ENCODE measurements around the gene MAML3.

The MAML3 gene

DNA sequence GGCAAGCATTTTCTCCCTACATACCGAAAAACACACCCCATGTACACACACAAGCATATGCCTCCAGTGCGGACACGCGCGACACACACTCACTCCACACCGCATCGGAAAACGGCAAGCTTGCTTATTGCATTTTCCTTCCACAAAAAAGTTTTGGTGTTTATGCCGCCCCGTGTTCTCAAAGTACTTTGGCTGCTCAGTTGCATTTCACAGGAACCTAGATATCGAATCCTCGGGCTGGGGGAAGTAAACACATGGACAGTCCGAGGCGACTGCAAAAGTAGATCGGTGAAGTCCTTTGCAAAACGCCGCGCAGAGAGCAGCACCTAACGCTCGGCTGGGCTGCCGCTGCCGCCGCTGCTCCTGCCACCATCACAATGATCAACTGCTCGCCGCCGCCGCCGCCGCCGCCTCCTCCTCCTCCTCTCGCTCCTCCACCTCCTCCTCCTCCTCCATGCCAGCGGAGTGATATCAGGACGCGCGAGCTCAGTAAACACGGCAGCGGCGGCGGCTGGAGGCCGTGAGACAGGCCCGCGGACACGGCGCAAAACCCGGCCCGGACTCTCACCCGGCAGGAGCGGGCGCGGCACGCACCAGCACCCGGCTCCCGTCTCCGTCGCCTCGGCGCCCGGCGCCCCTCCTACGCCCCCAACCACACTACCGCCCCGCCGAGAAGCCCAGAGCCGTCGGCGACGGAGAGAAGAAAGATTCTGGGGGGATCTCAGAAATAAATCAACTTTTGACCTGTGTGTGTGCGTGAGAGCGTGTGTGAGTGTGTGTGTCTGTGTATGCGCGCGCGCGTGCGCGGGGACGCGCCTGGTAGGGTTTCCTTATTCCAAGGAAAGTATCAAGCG lies at the start of gene MAML3:
Gene MAML3, minus strand, starts transcription at position 467 of the 854 bp plus-strand sequence. CDS start 857 bp downstream, outside the sequence.
- DNase-seq (ENCODE audit: low read depth in 2 of 2): peak; percentile 77 to 80

DNA sequence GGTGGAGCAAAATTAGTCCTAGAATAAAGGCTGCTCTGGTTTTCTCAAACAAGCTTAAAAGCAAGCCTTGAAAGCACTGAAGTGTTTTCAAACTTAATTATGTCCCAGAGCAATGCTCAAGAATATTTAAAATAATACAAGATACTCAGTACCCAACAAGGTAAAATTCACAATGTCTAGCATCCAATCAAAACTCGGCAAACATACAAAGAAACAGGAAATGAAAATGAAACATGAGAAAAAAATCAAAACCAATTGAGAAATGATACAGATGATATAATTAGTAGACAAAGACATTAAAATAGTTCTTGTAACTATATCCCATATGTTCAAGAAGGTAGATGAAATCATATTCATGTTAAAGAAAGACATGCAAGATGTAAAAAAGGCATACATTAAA lies 45.0 kb upstream of the MAML3 start:
- DNase-seq (ENCODE audit: low read depth in 2 of 2): no peak

DNA sequence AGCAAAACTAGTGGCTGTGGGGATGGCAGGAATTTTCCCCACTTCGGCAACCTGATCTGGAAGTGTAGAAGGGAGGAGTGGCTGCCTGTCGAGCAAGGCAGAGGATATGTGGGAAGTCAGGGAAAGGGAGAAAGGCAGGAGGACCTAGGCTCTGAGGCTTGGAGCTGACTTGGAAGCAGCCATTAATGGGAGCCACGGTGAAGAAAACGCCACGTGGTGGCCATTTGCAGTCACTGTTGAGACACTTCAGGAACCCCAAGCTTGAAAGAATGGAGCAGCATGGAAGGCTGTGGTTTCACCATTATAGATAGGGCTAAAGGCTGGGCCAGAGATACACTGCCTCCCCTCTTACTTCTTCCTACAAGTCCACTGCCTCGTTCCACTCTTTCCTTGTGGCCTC lies 41.8 kb upstream of the MAML3 start:
- DNase-seq (ENCODE audit: low read depth in 2 of 2): no peak

DNA sequence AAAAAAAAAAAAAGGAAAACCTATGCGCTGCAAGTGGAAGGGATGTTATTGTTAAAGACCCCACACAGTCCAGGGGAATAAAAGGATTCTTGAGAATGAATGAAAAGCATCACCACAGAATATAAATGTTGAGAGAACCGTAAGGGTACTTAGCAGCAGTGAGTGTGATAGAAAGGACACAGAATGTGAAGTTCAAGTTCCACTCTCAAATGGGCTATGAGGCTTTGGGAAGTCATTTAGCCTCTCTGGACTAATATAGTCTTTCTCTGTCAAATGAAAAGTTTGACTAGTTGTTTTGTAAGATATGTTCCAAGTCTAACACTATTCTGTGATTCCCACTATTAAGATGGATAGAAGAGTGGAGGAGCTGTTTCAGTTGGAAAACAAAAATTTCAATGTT lies 35.8 kb upstream of the MAML3 start:
- DNase-seq (ENCODE audit: low read depth in 2 of 2): no peak

DNA sequence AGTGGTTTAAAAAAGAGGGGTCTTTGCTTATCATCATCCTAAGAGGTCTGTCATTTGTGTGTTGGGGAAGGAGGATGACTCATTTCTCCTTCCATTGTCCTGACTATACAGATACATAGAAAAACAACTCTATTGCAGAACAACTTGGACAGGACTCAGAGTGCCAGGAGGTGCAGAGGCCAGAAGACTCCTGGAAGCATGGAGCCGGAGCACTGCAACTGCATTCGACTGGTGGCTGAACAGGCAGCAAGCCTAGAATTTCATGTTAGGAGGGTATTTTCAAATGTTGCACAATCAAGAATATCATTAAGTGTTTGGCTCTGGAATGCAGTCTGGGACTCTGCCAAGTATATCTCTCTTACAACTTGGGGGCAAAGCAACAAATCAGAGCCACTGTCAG lies 35.0 kb upstream of the MAML3 start:
- DNase-seq (ENCODE audit: low read depth in 2 of 2): no peak

DNA sequence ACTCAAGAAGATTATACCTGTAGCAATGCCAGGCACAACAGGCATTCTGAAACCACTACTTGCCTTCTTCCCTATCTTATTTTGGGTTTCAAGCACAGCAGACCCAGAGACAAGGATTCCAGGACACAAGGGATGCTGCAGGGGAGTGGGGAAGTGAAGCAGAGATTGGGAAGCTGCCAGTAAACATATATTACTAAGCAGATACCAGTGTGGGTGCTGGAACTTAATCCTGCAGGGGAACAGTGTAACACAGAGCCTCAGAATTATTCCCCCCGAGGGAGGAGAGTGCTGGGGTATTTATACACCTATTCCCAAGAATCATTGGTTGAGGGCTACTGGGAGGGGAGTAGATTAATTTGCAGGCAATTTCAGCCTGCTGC lies 33.3 kb upstream of the MAML3 start:
- DNase-seq (ENCODE audit: low read depth in 2 of 2): no peak

DNA sequence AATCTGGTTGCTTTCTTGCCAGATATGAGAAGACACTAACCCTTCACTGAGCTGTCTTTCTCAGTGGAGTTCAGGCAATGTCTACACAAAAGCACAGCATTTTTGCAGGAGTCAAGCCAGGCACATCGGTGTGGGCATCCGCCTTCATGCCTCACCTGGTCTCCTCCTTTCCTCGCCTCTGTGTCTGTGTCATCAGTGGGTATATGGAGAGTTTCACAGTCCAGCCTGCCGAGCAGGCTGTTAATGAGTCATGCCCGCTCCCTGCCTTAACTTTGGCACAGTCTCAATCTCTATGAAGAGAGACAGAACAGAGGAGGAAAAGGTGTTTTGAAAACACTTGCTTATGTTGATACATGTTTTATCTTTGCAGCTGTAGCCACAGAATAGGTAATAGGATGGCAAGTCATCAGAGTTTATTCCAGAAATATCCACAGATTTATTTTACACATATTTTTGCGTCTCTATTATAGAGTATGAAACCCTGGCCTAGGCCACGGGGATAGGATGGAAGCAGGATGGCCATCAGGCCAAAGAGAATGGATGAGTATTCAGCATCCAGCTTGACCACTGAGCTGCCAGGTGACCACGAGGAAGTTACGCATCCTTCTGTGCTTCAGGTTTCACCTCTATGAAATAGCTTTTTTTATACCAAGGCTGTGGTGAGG lies 32.8 kb upstream of the MAML3 start:
- no peak for DNase-seq (ENCODE audit: low read depth in 2 of 2)

DNA sequence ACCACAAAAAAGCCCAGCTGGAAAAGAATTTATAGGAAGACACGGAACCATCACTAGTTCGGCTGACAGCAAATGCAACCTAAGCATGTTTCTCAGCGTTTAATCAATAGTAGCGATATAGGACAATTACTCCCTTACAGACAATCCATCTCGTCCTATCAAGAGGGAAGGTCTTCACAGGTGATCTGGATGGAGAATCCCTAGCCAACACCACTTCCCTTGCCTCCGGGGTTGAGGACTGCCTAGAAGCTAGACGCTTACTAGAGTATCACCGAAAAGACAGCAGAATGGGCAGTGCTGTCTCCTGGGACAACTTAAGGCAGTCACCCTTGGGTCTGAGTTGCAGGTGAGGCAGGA lies 32.1 kb upstream of the MAML3 start:
- DNase-seq (ENCODE audit: low read depth in 2 of 2): no peak

DNA sequence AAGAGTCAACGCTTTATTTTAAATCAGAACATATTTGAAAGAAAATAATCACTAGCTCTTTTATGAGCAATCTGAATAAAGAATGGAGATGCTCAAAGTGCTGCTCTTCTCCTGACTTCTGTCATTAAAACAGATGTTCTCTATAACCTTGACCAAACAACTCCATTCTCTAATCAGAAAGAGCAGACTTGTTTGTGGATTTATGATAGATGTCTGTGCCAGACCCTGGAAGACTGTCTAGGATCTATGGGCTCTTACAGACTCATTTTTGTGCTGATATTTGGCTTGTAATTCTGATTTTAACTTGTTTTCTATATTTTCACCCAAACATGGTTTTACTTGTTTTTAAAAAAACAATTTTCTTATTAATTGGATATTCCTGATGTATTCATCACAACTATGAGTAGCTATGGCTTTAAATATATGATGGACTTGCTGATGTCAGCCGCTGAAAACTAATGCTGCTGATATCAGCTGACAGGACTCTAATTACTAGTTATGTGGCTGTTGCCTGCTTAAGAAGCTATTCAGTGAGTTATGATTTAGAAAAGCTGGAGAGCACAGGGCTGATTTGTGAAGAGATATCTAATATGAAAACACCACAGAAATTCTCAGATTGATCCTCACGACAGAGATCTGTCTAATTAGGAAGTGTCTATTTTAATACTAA lies 31.6 kb upstream of the MAML3 start:
- no peak for DNase-seq (ENCODE audit: low read depth in 2 of 2)

DNA sequence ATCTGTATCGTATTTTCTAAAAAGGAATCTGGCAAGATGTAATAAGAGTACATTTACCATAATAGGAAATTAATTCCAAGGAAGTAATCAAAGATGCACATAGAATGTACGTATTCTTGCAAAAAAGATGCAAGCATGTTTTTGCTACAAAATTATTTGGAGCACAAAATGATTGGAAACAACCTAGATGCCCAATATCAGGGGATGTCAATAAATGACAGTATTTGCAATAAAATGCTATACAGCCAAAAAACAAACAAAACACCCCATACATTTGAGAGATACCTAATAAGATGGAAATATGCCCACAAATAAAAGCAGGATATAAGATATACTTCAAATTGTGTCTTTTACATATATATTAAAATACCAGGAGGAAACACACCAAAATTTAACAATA lies 29.3 kb upstream of the MAML3 start:
- DNase-seq (ENCODE audit: low read depth in 2 of 2): no peak

DNA sequence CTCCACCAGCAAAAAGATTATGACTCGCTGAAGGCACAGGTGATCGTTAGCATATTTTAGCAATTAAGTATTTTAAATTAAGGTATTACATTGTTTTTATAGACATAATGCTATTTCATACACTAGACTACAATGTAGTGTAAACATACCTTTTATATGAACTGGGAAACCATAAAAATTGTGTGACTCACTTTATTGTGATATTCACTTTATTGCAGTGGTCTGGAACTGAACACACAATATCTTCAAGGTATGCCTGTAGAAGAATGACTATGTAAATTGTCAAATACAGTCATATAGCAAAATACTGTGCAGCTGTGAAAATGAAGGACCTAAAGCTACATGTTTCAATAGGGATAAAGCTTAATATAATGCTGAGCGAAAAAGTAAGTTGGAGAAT lies 26.6 kb upstream of the MAML3 start:
- DNase-seq (ENCODE audit: low read depth in 2 of 2): no peak

DNA sequence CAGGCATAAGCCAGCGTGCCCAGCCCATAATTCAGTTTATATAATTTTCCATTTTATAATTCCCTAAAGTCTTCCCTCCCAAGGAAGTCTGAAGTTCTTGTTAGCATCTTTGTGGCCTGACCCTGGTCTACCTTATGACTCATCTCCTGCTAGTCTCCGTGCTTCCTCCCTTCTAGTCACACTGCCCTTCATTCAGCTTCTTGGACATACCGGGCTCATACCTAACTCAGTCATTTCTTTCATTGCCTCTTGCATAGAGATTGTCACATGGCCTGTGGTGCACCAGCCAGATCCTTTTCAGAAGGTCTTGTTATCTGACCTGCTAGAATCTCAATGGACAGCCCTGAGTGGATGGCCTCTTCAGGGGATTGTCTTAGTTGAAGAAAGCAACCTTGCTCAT lies 22.8 kb upstream of the MAML3 start:
- no peak for DNase-seq (ENCODE audit: low read depth in 2 of 2)

DNA sequence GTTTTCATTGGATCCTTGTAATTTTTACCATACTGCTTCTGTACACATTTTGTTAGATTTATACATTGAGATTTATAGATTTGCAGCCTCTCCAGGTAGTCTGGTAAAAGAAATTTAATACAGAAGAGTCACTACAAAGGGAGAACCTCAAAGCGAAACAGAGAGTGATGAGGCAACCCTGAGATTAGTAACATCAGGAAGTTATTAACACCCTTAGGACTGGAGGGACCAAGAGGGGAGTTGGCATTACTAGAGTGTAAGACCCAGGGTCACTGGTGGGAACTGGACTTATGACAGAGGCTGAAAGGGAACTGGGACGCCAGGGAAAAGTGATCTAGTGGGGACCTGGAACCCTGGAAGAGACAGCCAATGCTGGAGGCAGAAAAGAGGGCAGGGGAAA lies 20.6 kb upstream of the MAML3 start:
- DNase-seq (ENCODE audit: low read depth in 2 of 2): no peak

DNA sequence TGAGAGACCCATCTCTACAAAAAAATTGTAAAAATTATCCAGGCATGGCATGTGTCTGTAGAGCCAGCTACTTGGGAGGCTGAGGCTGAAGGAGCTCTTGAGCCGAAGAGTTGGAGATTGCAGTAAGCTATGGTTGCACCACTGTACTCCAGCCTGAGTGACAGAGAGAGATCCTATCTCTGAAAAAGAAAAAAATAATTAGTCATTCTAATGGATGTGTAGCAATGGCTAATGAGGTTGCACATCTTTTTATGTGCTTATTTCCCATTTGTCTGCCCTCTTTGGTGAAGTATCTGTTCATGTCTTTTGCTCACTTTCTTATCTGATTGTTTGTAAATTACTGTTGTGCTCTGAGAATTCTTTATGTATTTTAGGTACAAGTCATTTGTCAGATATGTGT lies 19.0 kb upstream of the MAML3 start:
- no peak for DNase-seq (ENCODE audit: low read depth in 2 of 2)

DNA sequence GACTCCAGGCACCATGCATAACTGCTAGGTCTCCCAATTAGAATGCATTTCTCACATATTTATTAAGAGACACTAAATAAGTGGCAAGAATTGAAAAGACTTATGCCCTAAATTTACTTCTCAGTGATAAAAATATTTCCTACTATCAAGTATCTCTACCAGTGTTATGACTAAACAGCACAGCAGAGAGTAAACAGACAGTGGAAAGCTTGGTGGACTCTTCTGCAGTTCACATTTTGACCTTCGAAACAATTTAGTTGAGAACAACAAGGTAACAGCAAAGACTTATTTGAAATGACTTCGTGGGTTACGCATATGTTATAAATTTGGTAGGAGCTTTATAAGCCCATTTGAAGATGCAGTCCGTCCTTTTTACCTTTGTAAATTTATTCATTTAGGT lies 16.3 kb upstream of the MAML3 start:
- no peak for DNase-seq (ENCODE audit: low read depth in 2 of 2)

DNA sequence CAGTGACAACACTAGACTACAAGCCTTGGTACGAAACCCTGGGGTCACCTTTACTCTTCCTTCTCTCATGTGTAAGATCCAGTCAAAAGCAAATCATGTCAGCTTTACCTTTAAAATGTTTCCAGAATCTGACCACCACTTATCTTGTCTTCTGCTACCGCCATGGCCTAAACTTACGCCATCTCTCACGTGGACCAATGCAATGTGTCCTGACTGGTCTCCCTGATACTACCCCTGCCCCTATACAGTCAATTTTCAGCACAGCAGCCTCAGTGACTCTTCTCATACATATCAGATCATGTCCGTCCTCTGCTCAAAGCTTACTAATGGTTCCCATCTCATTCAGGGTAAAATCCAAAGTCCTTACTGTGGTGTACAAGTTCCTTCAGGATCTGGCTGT lies 15.0 kb upstream of the MAML3 start:
- DNase-seq (ENCODE audit: low read depth in 2 of 2): no peak

DNA sequence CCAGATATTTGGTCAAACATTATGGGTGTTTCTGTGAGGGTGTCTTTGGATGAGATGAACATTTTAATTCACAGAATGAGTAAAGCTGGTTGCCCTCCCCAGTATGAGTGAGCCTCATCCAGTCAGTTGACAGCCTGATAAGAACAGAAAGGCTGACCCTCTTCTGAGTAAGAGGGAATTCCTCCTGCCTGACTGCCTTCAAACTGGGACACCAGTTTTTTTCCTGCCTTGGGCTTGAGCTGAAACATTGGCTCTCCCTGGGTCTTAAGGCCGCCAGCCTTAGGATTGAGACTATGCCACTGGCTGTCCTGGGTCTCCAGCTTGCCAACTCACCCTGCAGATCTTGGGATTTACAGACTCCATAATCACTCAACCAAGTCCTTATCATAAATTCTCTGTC lies 14.5 kb upstream of the MAML3 start:
- DNase-seq (ENCODE audit: low read depth in 2 of 2): no peak

DNA sequence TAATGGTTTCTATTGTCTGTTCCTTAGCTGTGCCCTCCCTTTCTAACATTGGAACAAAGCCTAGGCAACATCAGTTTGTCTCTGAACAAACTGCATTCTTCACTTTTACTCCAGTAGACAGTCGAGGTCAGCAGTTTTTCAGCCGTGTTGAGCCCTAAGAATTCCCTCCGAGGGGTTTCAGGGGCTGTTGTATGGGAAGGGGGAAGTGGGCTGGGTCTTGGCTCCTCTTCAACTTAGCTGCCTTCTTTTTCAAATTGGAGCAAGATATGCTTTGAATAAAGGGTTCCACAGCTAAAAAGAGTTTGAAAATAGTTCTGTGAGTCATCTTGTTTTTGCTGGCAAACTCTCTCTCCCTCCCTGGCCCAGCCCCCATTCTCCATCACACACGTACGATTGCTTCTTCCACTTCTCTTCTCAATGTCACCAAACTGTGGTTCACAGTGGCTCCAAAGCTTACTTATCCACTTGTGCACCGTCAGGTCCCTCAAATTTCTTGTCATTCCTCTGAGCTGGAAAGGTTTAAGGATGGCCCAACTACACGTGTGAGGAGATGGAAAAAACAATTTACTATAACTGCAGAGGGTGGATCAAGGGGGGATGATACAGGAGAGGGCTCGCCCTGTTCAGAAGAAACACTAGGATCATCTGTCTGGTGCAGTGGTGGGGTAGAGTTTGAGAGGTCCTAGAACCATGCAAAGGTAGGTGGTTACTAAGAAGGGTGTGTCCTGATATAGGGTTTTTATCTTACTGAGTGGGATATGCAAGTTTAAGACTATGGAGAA lies 9.2 kb upstream of the MAML3 start:
- no peak for DNase-seq (ENCODE audit: low read depth in 2 of 2)

DNA sequence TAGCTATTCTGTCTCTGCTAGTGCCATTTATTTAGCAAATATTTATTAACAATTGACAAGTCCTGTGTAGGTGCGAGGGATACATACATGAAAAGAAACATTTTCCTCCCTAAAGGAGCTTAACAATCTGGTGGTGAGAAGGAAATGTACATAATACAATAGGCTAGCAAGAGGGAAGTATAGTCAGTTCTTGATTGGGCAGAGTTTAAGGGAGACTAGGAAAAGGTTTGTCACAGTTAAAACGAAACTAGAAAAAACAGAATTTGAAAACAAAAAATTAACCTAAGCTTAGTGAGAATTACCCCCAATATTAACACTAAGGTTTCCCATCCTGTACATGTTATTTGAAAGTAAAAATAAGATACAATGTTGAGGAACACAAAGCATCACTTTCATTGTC lies 8.6 kb upstream of the MAML3 start:
- no peak for DNase-seq (ENCODE audit: low read depth in 2 of 2)

DNA sequence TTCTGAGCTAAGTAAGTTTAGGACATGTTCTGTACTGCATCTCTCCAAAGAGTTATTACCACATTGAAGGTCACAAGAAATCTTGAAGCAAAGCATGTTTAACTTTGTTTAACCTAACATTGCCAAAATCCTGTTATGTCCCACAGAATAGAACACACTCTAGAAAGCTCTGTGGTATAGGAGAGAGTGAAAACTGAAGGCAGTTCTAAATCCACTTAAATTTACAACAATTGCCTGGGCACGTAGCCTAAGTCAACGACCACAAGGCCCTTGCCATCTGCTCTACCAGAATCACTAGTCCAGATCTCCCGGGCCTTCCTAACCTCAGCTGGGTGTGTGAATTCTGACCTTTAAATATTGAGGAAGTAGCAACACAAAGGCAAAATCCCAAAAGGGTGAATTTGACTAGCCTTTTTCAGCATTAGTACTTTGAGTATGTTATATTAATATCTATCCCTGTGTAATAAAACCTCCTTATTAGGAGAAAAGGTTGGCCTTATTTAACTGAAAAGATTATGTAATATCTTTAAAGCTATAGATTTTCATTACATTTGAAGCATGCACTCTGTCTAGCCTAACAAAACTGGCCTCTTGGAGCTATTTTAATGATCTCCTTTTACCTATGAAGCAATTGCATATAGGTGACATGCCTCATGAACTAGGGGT lies 4.5 kb upstream of the MAML3 start:
- no peak for DNase-seq (ENCODE audit: low read depth in 2 of 2)

DNA sequence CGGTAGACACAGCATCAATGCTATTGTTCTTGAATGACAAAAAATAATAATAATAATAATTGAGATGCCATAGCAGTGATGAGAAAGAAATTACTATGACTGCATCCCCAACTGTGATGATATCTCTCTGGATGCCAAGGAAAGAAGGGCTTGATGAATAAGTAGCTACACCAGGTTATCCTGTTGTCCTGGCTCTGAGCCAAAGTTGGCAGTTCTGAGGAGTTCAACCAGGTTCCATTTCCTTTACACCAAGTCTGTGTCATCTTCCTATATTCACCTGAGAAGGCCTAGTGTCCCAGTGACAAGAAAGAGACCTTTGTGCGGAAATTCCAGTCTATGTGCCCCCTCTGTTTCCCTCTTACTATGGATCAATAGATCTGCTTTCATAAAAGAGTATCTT lies 3.4 kb upstream of the MAML3 start:
- no peak for DNase-seq (ENCODE audit: low read depth in 2 of 2)
